ENCODE measurements around the gene CDC16.

- TF ChIP-seq CTCF (conservative IDR thresholded peaks at IDR 0.05; ENCODE audit: low read length), result no peak
- TF ChIP-seq EZH2phosphoT487 (IDR thresholded peaks at IDR 0.05; ENCODE audit: borderline replicate concordance, low read depth, low read length), result no peak
These were observed 24.7 kb downstream of the CDC16 start for GRCh38 chr13:114259374-114259773.
